T-helper 1 cell treated with Interleukin-12 subunit alpha and Interleukin-12 subunit beta and Interleukin-4 antibody, amounts not matched to agents 30 ng/mL and 1 ng/mL, for 36 hours (primary cell): ENCODE measurements around the gene KRT7. TPM values are rescaled to one million over a fixed set of nuclear protein-coding genes. Genes with fewer than 3 reads are reported as not detected.

Source experiments
- intact Hi-C: fragments of 100-400 bp; cut with micrococcal nuclease; formaldehyde crosslinking; loops from one replicate; pipeline ENCODE4 v1.15.1; 2024
- total RNA-seq: library from RNA; stranded (reverse); gene quantifications from 2 replicates; pipeline ENCODE4 v1.2.3, GENCODE V29; 2022

Gene KRT7
- total RNA-seq, 1 donor from 2014 or later = 53.6 TPM

DNA sequence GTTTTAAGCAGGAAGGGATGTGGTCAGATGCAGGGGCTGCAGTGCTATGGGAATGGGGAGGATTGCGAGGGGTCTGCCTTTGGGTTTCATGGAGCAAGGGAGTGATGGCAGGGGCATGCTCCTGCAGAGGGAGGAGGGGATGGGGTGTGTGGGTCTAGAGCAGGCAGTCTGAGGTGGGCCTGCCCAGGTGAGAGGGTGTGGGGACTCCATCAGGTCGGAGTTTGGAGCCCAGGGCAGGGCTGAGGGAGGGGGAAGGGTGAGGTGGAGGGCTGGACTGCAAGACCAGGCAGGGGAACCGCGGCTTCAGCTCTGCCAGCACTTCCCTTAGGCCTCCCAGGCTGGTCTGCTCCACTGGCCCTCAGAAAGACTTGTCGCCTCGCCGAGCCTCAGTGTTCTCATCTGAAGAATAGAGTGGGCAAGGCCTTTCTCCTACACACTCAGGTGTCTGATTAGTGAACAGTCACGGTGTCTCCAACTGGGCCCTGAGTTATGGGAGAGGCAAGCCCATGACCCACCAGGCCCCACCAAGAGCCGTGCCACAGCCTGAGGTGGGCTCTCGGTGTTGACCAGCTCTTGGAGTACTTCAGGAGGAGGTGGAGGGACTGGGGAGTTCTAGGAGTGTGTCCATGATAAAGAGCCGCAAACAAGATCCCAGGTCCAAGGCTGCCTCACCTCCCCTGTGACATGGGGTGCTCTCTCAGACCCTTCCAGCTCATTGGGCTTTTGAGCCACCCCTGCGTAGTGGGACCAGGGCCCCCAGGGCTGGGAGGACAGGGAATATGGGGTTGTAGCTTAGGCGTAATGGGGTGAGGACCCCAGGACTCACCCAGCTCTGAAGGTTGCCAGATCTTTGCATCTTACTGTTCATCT lies 21.1 kb upstream of the KRT7 start:
- intact Hi-C loops = loop anchor here (2.0 kb wide), 1 partner anchor 55 kb away; no protein-coding TSS in a partner anchor

DNA sequence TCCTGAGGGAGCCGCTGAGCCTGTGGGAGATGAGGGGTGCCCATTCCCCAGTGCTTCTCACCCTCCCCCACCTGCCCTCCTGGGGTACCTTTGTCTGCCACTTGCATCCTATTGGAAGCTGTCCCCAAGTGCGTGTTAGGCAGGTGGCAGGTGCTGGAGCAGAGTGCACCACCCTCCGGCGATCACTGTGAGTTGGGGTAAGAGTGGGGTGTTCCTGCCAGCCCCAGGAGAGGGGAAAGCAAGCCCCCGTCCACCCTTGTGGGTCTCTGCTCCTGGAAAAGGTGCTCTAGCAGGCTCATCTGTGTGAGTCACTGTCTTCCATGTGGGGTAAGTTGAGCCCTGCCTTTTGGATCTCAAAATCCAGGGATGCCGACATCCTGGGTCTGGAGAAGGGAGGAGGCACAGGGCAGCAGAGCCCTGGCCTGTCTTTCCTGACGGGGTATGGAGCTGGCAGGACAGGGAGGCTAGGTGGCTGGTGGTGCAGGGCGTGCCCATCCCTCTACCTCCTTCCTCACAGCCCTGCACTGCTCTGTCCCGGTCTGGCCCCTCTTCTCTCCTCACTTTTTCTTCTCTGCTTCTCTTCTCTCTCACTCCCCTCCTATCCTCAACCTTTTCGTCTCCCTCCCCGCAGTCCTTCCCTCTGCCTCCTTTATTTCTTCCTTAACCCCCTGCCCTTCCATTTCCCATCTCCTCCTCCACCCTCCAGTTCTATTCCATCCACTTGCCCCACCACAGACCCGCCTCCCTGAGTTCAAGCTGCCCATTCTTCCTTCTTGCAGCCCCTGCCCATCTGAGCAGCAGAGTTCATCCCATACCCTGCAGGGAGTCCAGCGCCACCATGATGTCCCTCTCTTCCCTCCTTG lies 20.1 kb upstream of the KRT7 start:
- intact Hi-C loops = loop anchor here (2.0 kb wide), 1 partner anchor 56 kb away; no protein-coding TSS in a partner anchor

DNA sequence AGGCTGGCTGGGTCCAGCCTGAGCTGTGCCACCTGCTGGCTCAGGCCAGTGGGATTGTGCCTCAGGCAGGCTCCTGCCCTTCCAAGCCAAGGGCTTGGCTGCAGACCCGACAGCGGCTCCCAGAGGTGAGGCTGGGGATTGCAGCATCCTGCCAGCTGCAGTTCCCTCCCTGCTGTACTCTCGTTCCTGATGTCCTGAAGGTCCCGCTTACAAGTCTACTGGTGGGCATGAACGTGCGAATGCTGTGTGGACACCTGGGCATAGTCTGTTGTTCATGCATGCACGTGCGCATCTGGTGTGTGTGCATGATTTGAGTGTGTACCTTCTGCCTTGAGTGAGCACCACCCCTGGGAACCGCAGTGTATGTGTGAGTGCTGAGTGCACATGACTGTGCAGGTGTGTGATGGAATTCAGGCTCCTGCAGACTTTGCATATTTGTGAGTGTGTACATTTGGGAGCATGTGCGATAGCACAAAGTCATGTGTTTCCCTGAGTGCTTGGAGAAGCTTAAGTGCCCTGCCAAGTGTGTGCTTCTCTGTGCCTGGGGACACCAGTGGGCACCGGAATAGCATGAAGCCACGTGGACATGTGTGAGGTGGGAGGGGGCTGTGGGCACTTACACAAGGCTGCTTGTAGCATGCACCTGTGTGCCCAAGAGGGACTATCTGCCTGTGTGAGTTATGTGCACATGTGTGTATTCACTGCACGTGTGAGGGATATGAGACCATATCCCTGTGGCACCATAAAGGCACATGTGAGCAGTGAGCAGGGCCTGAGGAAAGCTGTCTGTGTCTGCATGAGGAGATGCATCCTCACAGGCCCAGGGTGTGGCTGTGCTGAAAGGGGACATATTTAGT lies 19.3 kb upstream of the KRT7 start:
- intact Hi-C loops = loop anchor here (2.0 kb wide), 1 partner anchor 57 kb away; no protein-coding TSS in a partner anchor

DNA sequence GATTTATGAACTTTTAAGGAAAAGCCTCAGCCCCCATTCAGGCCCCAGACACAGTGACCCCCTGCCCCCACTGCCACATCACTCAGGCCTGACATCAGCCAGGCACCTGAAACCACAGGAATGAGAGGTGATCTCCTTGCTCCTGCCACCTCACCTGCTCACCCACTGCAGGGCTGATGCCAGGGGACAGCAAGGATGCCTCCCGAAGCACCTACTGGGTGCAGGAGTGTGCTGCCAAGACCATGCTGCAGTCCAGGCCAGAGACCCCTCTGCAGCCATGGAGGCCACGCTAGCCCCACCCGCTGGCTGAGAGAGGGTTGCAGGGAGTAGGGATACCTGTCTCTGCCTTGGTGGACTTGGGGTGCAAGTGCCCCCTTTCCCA lies 18.6 kb upstream of the KRT7 start:
- intact Hi-C loops = no loop called here

DNA sequence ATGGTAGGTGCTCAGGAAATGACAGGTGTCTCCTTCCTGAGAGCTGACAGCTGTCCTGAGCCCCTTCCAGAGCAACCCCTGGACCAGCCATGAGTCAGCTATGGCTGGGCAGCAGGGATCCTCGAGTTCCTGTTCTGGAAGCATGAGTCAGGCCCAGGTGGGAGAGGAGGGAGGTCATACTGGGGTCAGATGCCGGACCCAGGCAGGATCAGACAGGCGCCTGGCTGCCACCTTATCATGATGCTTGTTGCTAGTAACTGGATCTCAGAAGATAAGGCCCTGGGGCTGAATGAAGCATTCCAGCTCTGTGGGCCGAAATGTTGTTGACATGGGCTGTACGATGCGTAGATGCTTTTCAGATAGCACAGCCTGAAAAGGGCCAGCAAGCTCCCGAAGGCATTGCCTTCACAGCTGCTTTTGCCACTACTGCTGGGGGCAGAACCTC lies 17.4 kb upstream of the KRT7 start:
- intact Hi-C loops = no loop called here

DNA sequence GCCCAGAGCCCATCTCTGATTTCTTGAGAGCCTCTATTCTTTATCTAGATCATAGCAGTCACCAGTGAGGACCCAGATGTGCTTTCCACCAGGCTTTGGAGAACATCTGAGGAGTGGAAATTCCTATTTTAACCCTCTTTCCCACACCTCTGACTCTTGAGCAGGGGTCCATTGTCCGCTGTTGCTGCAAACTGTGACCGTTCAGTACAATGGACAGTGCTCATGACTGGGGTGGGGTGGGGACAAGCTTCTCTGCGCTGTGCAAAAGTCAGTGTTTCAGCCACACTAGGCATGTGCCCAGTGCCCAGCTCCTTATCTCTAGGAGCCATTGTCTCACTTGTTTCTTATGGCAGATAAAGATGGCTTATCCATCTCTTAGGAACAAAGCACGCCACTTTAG lies 16.9 kb upstream of the KRT7 start:
- intact Hi-C loops = no loop called here

DNA sequence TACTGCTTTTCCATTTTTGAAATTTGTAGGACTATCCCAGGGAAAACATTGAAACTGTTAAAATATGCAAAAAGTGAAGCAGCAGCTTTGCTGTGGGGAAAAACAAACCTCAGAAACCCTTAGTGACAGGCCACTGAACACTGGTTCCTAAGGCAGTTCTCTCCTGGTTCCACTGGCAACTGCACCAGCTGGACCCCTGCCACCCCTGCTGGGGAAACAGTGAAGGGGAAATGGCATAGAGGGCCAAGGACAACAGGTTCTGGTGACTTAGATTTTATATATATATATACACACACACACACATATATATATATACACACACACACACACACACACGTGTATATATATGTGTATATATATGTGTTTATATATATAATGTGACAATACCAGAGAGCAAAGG lies 16.2 kb upstream of the KRT7 start:
- intact Hi-C loops = no loop called here

DNA sequence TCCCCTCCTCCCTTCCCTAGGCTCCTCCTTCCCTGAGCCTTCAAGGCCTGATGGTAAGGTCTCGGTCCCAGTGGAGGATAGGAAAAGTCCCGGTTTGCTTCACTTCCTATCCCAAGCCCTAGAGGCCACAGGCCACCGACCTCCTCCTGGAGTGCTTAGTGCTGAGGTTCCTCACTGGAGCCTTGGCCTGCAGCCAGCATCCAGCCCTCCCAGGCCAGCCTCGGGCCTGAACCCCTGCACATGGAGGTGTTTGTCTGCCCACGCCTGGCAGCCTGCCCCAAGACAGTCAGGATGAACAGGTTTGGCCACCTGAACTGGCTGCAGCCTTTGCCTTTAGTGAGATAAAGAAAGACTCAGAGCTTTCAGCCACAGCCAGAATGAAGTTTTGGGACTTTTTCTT lies 15.8 kb upstream of the KRT7 start:
- intact Hi-C loops = no loop called here

DNA sequence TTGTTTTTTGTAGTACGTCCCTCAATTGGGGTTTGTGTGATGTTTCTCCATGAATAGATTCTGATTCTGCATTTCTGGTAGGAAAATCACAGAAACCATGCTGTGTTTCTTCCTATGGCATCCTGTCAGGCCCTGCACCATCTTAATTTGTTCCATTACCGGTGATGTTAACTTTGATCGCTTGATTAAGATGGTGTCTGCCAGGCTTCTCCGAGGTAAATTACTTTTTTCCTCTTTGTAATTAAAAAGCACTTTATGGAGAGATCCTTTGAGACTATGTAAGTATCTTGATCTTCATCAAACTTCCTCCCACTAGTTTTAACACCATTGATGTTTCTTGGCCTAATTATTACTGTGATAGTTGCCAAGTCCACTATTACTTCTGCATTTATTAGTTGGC lies 15.0 kb upstream of the KRT7 start:
- intact Hi-C loops = no loop called here

DNA sequence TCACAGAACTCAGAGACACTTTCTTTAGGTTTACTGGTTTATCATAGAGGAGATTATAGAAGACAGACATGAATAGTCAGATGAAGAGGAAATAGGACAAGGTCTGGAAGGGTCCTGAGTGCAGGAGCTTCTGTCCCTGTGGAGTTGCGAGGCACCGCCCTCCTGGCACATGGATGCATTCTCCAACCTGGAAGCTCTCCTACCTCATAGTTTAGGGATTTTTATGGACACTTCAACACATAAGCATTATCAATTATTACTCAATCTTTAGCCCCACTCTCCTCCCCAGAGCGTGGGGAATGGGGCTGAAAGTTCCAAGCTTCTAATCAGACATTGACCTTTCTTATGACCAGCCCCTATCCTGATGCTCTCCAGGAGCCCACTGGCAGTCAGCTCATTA lies 12.6 kb upstream of the KRT7 start:
- intact Hi-C loops = loop anchor here (5.0 kb wide), 1 partner anchor 42 kb away; no protein-coding TSS in a partner anchor

DNA sequence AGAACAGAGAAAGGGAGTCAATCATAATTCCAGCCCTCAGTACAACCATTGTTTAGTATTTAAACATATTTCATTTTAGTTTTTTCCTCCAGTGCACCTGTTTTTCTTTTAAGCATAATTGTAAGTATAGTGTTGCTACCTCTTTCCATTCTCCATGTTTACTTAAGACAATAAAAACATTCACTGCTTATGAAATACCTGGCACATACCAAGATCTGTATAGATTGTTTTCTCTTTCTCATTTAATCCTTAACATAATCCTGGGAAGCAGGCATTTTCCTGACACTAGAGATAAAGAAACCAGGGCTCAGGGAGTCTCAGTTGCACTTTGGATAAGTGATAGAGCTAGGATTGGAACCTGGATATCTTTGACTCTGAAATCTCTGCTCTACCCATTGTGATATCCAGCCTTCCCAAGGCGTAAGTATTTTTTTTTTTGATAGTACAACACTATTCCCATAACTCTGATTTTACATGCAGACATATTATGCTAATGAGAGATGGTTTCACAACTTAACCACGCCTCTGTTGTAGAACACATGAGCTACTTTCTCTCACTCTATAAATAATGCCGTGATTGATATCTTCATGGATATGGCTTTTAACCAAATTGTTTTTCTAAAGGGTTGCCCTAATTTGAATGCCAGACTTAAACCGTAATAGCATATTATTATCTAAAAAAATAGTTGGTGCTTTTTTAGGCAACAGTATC lies 11.8 kb upstream of the KRT7 start:
- intact Hi-C loops = loop anchor here (5.0 kb wide), 1 partner anchor 41 kb away; no protein-coding TSS in a partner anchor

DNA sequence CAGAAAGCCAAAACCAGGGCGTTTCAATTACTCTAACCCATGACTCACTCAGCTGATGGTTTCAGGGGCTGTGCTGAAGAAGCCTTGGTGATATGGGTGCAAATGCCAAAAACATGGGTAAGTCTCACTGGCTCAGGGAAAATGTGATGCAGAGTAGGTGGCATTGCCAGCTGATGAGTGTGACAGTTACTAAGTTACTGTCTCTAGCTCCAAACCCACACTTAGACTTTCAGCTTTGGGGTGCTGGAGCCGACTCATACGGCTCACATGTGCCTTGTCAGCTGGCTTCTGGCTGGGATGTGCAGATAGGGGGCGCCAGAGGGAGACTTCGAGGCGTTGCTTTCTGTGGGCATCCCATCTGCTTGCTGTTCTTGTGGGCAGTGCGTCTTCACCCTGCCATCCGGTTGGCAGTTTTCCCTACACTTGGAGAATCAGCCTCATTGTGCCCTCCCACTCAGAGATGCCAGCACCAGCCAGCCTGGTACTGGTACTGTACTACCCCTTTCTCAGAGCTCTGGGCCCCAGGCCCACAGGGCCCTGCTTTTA lies 11.1 kb upstream of the KRT7 start:
- intact Hi-C loops = loop anchor here (1.0 to 5.0 kb wide), 4 partner anchors 23 to 105 kb away; no protein-coding TSS in a partner anchor

DNA sequence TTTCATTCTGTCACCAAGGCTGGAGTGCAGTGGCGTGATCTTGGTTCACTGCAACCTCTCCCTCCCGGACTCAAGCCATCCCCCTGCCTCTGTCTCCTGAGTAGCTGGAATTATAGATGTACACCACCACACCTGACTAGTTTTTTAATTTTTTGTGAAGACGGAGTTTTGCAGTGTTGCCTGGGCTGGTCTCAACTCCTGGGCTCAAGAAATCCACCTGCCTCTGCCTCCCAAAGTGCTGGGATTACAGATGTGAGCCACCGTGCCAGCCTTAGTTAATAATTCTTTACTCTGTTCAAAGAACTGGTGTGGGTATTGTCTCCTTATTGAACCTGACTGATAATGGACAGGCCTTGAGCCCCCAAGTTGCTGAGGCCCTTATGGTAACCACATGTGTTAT lies 10.4 kb upstream of the KRT7 start:
- intact Hi-C loops = loop anchor here (1.0 to 5.0 kb wide), 4 partner anchors 22 to 105 kb away; no protein-coding TSS in a partner anchor

DNA sequence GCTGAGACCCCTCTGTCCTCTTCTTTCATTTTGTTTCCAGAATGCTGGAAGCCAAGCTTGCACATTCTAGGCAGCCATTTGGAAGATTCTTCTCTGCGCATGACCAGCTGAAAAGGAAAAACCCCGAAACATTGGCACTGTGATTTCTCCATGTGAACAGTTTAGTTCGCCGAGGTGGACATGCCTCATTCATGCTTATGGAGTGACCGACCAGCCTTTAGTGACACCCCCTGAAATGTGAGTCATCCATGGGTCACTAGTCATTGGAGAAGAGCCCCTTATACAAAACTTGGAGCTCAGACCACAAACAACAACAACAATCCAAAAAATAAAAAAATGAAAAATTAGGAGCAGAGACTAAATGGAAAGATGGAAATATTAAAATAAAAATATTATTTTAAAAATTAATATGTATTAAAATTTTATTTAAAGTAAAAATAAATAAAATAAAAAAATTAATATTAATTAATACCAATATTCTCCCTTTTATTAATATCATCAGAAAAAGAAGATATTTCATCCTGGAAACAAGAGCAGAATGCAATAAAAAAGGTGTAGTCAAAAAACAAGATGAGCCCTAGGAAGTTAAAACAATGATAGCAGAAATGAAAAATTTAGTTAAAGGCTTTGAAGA lies 9.5 kb upstream of the KRT7 start:
- intact Hi-C loops = loop anchor here (2.0 to 5.0 kb wide), 2 partner anchors 21 to 39 kb away; no protein-coding TSS in a partner anchor

DNA sequence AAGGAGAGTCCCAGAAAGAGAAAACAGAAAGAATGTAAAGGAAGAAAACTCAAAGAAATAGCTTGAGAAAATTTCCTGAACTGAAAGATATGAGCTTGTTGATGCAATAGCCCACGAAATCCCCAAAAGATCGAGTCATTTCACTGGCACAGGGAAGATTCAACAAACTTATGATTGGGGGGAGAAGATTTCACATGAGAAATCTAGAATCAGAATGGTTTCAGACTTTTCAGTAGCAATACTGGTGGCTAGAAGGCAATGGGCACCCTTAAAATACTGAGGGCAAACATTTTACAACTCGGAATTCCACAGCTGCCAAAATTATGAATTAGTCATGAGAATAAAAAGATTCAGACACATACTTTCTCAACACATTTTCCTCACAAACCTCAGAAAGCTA lies 8.9 kb upstream of the KRT7 start:
- intact Hi-C loops = loop anchor here (5.0 kb wide), 1 partner anchor 38 kb away; no protein-coding TSS in a partner anchor

DNA sequence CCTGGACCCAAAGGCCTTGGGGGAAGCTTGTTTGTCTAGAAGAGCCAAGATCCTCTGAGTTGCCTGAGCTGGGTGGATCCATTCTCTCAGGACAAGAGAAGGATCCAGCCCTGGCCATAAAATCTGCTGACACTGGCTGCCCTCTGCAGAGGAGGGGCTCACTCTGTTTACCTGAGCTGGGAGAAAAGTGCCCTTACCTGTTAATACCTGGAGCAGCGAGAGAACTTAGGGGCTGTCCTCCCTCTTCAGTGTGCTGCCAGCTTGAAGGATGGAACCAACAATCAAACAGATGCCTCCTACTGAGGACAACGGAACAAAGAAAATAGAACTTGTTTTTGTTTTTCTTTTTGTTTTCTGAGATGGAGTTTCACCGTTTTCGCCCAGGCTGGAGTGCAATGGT lies 7.3 kb upstream of the KRT7 start:
- intact Hi-C loops = no loop called here

DNA sequence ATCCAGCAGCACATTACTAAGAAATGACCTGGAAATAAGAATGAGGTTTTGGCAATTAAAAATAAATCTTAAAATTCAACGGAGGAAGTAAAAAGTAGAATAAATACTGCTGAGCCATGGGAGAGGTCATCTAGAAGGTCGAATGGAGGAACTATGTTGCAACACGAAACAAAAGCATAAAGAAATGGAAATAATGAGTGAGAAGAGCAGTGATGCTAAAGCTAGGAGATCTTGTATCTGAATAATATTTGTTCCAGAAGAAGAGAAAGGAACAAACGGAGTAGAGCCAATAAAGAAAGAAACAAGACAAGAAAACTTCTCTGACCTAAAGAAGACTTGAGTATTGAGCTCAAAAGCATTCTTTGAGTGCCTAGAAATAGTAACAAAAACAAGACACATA lies 6.6 kb upstream of the KRT7 start:
- intact Hi-C loops = no loop called here

DNA sequence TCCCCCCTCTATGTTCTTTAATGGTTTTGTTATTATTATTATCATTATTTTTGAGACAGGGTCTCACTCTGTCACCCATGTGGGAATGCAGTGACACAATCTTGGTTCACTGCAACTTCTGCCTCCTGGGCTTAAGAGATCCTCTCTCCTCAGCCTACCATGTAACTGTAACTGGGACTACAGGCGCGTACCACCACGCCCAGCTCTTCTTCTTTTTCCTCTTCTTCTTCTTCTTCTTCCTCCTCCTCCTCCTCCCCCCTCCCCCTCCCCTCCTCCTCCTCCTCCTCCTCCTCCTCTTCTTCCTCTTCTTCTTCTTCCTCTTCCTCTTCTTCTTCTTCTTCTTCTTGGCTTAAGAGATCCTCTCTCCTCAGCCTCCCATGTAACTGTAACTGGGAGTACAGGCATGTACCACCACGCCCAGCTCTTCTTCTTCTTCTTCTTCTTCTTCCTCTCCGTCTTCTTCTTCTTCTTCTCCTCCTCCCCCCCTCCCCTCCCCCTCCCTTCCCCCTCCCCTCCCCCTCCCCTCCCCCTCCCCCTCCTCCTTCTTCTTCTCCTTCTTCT lies 5.4 kb upstream of the KRT7 start:
- intact Hi-C loops = no loop called here

DNA sequence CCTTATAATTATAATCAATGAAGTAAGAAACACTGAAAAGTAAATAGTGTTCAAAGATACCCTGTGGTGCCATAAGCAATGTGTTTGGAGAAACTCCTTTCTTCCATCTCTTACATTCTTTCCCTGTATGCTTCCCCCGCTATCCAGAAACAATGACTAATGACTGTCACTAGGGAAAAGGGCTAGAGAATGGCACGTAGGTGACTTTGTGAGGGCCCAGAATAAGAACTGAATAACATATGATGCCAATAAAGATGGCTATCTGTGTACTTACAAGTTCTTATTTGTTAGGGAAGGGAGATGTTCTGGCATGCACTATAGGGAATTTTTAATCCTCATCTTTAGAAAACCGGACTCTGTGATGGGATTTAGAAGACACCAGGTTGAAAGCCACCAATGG lies 4.7 kb upstream of the KRT7 start:
- intact Hi-C loops = no loop called here
